Neutrophil (primary cell): ENCODE measurements around the gene RAB10.
A peak's percentile ranks its signal among the peaks of the same experiment; 100 is the strongest.

Source experiments
- H3K27ac ChIP-seq: fragments of 200-600 bp; sonication (generic); 2 replicates; pipeline ENCODE4 v1.5.1; 2016; ENCODE audit warnings: mild to moderate bottlenecking, moderate library complexity
- H3K27me3 ChIP-seq: fragments of 200-600 bp; sonication (generic); 2 replicates; pipeline ENCODE4 v1.6.0; 2016; ENCODE audit warnings: mild to moderate bottlenecking
- H3K36me3 ChIP-seq: fragments of 200-600 bp; sonication (generic); 2 replicates; pipeline ENCODE4 v1.5.1; 2017
- H3K4me1 ChIP-seq, 2 experiments: fragments of 200-600 bp in 1 of 2; sonication (generic) in 1 of 2; 1 replicate in 1 of 2; 2 replicates in 1 of 2; pipeline versions ENCODE4 v1.5.1 to v1.6.1; 2013 to 2016; ENCODE audit warnings: low read depth in 1 of 2, low read length in 1 of 2, mild to moderate bottlenecking in 1 of 2, moderate library complexity in 1 of 2; ENCODE audit not compliant: control insufficient read depth in 1 of 2, insufficient read depth in 1 of 2
- H3K4me3 ChIP-seq, 2 experiments: fragments of 200-600 bp in 1 of 2; sonication (generic) in 1 of 2; 1 replicate in 1 of 2; 2 replicates in 1 of 2; pipeline ENCODE4 v1.5.1; 2013 to 2016; ENCODE audit warnings: low read depth in 1 of 2, low read length in 1 of 2, mild to moderate bottlenecking in 1 of 2, moderate library complexity in 1 of 2
- H3K9me3 ChIP-seq: fragments of 200-600 bp; sonication (generic); 2 replicates; pipeline ENCODE4 v1.5.1; 2016
- CTCF ChIP-seq: fragments of 200-600 bp; sonication (generic); IDR thresholded peaks from 2 replicates; pipeline ENCODE4 v1.5.1; 2016; ENCODE audit warnings: antibody characterized with exemption

Gene RAB10

GRCh38 chr2:26182441-26182840 is 148.6 kb downstream of the RAB10 start:
- no peaks in the 10 kb centered on the region for H3K36me3 ChIP-seq
- peaks cover 16 to 21% of the 10 kb centered on the region in 2 experiments for H3K4me1 ChIP-seq
- no peak for TF ChIP-seq CTCF
- no peak overlapping the region for H3K4me3 ChIP-seq
- no peaks in the 10 kb centered on the region for H3K9me3 ChIP-seq
- H3K27me3 ChIP-seq = peaks cover 92% of the 10 kb centered on the region
- H3K27ac ChIP-seq = no peak overlapping the region

GRCh38 chr2:26182887-26183630 is 149.2 kb downstream of the RAB10 start:
- peaks cover 86% of the 10 kb centered on the region for H3K27me3 ChIP-seq
- H3K36me3 ChIP-seq = no peaks in the 10 kb centered on the region
- peaks cover 16 to 21% of the 10 kb centered on the region in 2 experiments for H3K4me1 ChIP-seq
- no peak overlapping the region for H3K4me3 ChIP-seq
- no peak overlapping the region for H3K27ac ChIP-seq
- H3K9me3 ChIP-seq = no peaks in the 10 kb centered on the region
- TF ChIP-seq CTCF = no peak

- no peak for TF ChIP-seq CTCF
- no peak overlapping the region for H3K27ac ChIP-seq
- peaks cover 13 to 15% of the 10 kb centered on the region in 2 experiments for H3K4me1 ChIP-seq
- H3K9me3 ChIP-seq = no peaks in the 10 kb centered on the region
- H3K36me3 ChIP-seq = no peaks in the 10 kb centered on the region
- peak overlapping the region; percentile 55 to 59 for H3K4me3 ChIP-seq
- H3K27me3 ChIP-seq = peaks cover 75% of the 10 kb centered on the region
These were observed 150.2 kb downstream of the RAB10 start for GRCh38 chr2:26184121-26184520.

- H3K4me3 ChIP-seq = peak overlapping the region; percentile 55 to 59
- peaks cover 69% of the 10 kb centered on the region for H3K27me3 ChIP-seq
- peaks cover 8 to 9% of the 10 kb centered on the region in 2 experiments for H3K4me1 ChIP-seq
- H3K27ac ChIP-seq = no peak overlapping the region
- TF ChIP-seq CTCF = peak; percentile 53
- peaks cover 5% of the 10 kb centered on the region for H3K36me3 ChIP-seq
- H3K9me3 ChIP-seq = no peaks in the 10 kb centered on the region
These were observed 150.8 kb downstream of the RAB10 start for GRCh38 chr2:26184555-26185303.

GRCh38 chr2:26185304-26185928 is 151.5 kb downstream of the RAB10 start:
- Histone ChIP-seq H3K4me3 (peak overlapping the region; percentile 50 to 59), H3K27ac (no peak overlapping the region), H3K4me1 (peaks cover 8 to 9% of the 10 kb centered on the region in 2 experiments), H3K9me3 (no peaks in the 10 kb centered on the region), H3K36me3 (peaks cover 12% of the 10 kb centered on the region), H3K27me3 (peaks cover 62% of the 10 kb centered on the region)
- TF ChIP-seq CTCF = no peak
